ENCODE measurements around the gene LBHD1.
"Not testable (repeated sequence)": the region's sequence is repeated elsewhere in the genome, so short reads cannot be mapped to it uniquely, and the experiment has no call there.

Gene LBHD1

DNA sequence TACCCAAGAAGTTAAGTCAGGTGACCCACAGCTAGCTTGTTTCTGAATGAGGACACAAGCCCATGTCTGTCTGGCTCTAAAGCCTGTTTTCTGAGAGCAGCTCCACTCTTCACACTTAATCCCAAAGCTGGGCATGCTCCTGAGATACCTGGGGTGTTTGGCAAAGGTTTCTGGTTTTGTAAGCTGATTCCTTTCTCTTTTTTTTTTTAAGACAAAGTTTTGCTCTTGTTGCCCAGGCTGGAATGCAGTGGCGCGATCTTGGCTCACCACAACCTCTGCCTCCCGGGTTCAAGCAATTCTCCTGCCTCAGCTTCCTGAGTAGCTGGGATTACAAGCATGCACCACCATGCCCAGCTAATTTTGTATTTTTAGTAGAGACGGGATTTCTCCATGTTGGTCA, 21.6 kb upstream of the LBHD1 start:
- not testable (repeated sequence) for DNase-seq (ENCODE audit: low spot score)

DNA sequence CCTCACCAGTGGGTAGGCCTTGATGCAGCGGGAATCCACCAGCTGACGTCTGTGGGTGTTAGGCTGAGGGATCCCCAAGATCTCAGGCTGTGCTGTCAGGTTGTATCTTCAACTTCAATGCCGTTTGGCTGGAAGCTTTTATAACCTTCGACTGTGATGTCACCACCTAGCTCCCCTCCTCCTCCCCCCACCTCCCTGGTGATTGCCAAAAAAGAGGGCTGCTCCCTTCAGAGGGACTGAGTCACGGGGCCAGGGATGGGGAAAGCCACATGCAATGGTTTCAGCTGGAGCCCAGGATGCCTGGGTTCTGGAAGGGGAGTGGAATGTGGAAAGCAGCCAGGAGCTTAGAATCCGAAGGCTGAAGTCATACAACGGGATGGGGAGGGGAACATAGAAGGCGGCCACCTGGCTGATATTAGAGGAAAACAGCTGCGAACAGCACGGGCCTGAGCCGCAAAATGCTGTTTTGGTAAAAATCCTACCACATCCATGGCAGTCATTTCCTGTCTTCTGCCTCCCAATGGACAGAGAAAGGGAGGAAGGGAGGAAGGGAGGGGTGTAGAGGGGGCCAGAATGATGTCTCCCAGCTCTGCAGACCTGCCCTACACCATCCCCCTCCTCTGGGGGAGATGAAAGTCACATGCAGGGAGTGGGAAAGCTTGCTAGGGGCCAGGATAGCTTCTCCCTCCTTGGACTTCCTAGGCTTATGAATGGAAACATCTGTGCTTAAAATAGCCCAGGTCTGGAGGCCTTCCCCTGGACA, 17.5 kb upstream of the LBHD1 start, which contains the start of gene LRRN4CL:
LRRN4CL (minus strand) TSS at position 110 of the 763 bp plus-strand sequence. CDS start 1,022 bp downstream, outside the sequence.
- DNase-seq (ENCODE audit: low spot score) = peak; percentile 97

- no peak for DNase-seq (ENCODE audit: low spot score)
Measured at GRCh38 chr11:62688491-62688890, 16.4 kb upstream of the LBHD1 start.

DNA sequence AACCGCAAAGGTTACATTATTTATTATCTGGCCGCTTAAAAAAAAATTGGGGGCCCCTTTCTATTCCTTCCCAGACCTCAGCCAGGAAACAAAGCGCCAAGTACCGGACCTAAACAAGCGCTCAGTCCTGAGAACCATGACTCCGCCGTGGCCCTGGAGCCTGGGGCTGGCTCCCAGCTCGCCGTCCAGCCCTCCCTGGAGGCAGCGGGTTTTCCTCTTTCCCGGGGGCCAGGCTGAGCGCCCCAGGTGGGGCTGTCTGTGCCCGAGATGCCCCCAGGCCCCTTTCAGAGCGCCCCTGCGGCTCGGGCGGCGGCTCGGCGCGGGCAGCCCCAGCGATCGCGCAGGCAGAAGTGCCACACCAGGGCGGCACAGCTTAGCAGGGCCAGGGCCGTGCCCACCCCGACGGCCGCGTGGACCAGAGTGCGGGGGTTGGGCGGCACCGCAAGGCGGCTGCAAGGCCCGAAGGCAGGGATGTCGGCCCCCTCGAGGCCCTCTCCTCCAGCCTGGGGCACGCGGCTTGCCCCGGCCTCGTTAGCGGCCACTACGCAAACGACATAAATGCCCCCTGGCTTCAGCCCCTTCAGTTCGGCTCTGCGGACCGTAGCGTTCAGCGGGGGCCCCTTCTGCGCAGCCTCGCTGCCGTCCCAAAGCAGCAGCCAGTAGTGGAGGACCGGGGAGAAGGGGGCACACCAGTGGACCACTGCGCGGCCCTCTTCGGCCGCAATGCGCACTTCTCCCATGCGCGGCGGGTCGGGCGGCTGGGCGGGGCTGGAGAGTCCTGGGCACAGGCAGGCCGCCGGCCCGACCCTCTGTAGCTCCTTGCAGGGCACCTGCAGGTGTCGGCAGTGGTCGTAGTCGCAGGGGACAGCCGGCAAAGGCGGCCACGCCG, 15.7 kb upstream of the LBHD1 start:
- no peak for DNase-seq (ENCODE audit: low spot score)

GRCh38 chr11:62682518-62682917, 10.5 kb upstream of the LBHD1 start:
- DNase-seq (ENCODE audit: low spot score) = no peak

GRCh38 chr11:62680825-62681240, 8.8 kb upstream of the LBHD1 start:
- DNase-seq (ENCODE audit: low spot score) = peak; percentile 75

DNA sequence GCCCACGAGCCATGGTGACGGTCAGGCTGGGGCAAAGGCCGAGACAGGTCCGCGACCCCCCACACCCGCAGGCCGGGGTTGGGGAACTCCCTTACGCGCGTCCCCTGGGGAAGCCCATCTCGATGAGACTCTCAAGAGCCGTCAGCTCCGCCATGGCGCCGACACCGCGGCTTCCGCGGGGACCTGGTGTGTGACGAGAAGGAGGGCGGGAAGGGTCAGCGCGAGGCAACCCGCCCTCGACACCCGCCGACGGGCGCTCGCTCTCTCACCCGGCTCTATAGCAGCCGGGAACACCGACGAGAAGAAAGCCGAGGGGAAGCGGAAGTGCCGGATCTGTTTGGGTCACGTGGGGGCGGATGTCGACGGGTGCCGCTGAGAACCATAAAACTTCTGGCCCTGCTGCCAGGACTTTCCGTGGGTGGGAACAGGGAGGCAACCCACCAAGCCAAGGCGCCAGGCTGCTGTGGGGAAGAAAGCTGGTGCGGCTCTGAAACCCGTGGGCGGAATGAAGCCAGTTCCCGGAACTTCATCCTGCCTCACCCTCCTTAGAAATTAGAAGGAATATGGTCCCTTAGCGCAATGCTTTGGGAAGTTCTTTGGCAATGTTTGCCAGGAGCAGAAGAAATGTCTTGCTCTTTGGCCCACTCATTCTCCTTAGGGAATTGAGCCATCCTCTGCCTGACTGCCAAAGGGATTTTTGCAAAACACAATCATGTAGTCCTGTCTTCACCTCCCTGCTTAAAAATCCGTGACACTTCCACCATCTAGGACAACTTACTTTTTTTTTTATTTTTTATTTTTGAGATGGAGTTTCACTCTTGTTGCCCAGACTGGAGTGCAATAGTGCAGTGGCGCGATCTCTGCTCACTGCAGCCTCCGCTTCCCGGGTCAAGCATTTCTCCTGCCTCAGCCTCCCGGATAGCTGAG, 7.0 kb upstream of the LBHD1 start, which contains the start of gene UBXN1:
UBXN1 (minus strand) TSS at position 304 of the 927 bp plus-strand sequence; CDS start at position 154, 150 bp downstream.
- peak; percentile 92 for DNase-seq (ENCODE audit: low spot score)

DNA sequence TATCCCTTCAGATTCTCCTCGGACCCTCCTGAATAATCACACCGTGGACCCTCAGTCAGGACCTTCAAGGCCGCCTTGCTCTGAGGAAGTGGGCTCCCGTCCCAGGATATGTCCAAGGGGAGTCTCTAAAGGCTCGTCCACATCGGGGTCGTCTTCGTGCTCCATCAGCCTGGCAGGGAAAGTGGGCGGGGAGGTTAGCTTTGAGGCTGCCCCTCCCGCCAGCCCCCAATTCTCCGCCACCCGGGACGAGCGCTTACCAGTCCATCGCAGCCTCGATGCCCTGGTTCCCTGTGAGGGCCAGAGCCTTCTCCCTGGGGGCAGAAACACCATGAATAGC, 6.3 kb upstream of the LBHD1 start:
- no peak for DNase-seq (ENCODE audit: low spot score)

- no peak for DNase-seq (ENCODE audit: low spot score)
Measured at GRCh38 chr11:62677714-62678113, 5.6 kb upstream of the LBHD1 start.

GRCh38 chr11:62677156-62677555, 5.1 kb upstream of the LBHD1 start:
- no peak for DNase-seq (ENCODE audit: low spot score)

GRCh38 chr11:62676698-62677097, 4.6 kb upstream of the LBHD1 start:
- no peak for DNase-seq (ENCODE audit: low spot score)

DNA sequence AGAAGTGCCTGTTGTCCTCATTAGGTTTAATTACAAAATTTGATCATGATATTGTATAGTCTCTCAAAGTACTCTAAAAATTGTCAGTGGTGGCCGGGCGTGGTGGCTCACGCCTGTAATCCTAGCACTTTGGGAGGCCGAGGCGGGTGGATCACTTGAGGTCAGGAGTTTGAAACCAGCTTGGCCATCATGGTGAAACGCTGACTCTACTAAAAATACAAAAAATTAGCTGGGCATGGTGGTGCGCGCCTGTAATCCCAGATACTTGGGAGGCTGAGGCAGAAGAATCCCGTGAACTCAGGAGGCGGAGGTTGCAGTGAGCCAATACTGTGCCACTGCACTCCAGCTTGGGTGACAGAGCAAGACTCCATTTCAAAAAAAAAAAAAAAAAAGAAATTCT, 3.3 kb upstream of the LBHD1 start:
- not testable (repeated sequence) for DNase-seq (ENCODE audit: low spot score)

GRCh38 chr11:62673196-62673525, 1.1 kb upstream of the LBHD1 start:
- DNase-seq (ENCODE audit: low spot score) = no peak

DNA sequence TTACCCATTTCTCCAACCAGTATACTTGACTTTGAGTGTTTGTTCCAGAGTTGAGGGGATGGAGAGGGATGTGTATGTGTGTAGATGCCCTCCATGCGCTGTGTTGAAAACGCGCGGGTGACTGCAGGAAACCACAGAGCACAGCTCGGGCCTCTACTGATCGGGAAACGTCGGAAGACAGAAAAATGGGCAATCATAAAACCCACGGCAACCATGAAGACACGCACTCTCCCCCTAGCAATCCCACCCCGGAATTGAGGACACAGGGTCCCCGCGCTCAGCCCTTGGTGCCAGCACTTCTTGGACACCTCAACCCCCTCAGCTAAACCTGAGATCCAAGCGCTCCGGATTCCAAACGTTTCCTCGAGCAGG, 845 bp downstream of the LBHD1 start:
- peak; percentile 45 for DNase-seq (ENCODE audit: low spot score)

DNA sequence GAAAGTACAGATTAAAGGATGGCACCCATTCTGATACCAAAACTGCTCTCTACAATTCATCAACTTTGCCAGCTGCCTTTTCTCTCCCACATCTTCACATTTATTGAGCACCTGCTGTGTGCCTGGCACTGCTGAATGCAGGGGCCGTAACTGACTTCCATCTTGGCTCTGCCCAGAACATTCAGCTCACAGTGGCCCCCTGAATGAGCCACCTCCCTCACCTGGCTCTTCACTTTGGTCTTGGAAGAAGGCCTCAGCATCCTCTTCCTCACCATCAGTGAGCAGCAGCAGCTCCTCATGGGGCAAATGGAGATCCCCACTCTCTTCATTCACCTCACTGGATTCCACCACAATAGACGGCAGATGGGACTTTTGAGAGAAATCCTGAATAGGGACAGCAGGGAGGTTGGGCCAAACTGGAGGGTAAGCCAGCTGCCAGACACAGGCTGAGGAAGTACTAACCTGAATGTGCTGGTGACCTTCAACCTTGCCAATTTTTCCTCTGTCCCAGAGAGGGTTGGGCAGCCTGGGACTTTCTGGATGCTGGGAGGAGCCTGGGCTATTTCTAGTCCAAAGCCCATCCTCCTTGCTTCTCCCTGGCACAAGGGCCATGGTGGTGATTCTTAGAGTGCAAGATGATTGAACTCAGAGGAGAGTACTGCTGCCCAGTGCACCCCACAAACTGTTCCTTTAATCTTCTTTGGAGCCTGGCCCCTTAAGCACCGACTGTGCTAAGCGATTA, 2.5 kb downstream of the LBHD1 start:
- no peak for DNase-seq (ENCODE audit: low spot score)

GRCh38 chr11:62667460-62667859, 4.6 kb downstream of the LBHD1 start:
- DNase-seq (ENCODE audit: low spot score) = no peak

DNA sequence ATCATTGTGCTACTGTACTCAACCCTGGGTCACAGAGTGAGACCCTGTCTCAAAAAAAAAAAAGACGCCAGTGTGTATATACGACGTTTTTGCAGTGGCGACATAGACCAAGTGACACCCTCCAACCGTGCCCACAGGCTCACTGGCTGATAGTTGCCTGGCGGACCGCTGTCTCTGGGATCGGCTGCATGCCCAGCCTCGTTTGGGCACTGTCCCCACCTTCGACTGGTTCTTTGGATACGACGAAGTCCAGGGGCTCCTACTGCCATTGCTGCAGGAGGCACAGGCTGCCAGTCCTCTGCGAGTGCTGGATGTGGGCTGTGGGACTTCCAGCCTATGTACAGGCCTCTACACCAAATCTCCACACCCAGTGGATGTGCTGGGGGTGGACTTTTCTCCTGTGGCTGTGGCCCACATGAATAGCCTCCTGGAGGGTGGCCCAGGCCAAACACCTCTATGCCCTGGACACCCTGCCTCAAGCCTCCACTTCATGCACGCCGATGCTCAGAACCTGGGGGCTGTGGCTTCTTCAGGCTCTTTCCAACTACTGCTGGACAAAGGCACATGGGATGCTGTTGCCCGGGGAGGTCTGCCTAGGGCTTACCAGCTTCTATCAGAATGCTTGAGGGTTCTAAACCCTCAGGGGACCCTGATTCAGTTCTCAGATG, 5.7 kb downstream of the LBHD1 start:
- DNase-seq (ENCODE audit: low spot score) = no peak

GRCh38 chr11:62665599-62666258, 6.3 kb downstream of the LBHD1 start:
- DNase-seq (ENCODE audit: low spot score) = peak; percentile 56

DNA sequence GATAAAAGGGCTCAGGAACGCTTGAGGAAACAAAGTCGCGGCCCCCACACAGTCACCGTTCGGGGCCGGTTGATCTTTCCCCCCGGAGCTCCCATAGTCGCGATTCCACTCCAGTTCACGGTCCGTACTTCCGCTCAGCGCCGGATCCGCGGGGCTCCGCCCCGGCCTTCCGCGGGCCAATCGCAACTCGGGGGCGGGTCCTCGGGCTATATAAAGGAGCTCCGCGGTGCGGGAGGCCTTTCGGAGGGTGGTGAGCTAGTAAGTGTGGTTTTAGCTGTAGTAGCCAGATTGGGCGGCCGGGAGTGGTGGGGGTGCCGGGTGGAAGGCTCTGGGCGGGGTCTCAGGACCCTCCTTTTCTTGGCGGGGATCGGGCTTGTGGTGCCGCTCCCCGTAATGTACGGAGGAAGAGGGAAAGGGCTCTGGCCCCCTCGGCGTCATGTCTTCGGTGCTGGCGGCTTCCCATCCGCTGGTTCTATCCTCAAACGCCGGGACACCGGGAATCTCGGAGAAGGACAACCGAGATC, 6.9 kb downstream of the LBHD1 start, which contains the start of the genes C11orf98 and CSKMT:
C11orf98 (minus strand) TSS at position 136 of the 524 bp plus-strand sequence; CDS start at position 95, 41 bp downstream.
CSKMT (plus strand) TSS at position 238 of the 524 bp plus-strand sequence. CDS start 568 bp downstream, outside the sequence.
- DNase-seq (ENCODE audit: low spot score) = peak; percentile 97

All from AG20443 (cell line).